PFSK-1 (cell line): Measurements from ENCODE around the gene NDUFS7.

ENCODE experiments used
- FOXP2 ChIP-seq: optimal IDR thresholded peaks from 2 replicates; pipeline ENCODE3; 2011; ENCODE audit warnings: borderline replicate concordance, control low read depth, inconsistent platforms; ENCODE audit not compliant: insufficient read depth; ENCODE audit errors: extremely low read length, extremely low read depth
- POLR2AphosphoS5 ChIP-seq: IDR thresholded peaks from 2 replicates; pipeline ENCODE4 v1.6.1; 2012; ENCODE audit warnings: low read depth, mild to moderate bottlenecking, control low read depth, low read length, moderate library complexity
- REST ChIP-seq, 2 experiments: IDR thresholded peaks; 2 replicates each; pipeline versions ENCODE4 v1.6.1 to v1.8.0; 2011 to 2012; ENCODE audit warnings: low read depth in 2 of 2, low read length in 2 of 2, control low read depth in 1 of 2, inconsistent platforms in 1 of 2, mild to moderate bottlenecking in 1 of 2, moderate library complexity in 1 of 2; ENCODE audit not compliant: insufficient read depth in 1 of 2
- SIN3A ChIP-seq: IDR thresholded peaks from 2 replicates; pipeline ENCODE4 v1.6.1; 2012; ENCODE audit warnings: mild to moderate bottlenecking, low read length, moderate library complexity, borderline replicate concordance; ENCODE audit not compliant: insufficient read depth
- TAF1 ChIP-seq: IDR thresholded peaks from 2 replicates; pipeline ENCODE4 v1.6.1; 2012; ENCODE audit warnings: low read length, control low read depth, borderline replicate concordance; ENCODE audit not compliant: insufficient read depth

The NDUFS7 gene

GRCh38 chr19:1360818-1361461 lies 22.8 kb upstream of the NDUFS7 start:
- TF ChIP-seq REST (IDR thresholded peaks at IDR 0.05; ENCODE audit: insufficient read depth in 1 of 2, low read depth in 2 of 2, low read length in 2 of 2) = no peak
- no peak for TF ChIP-seq POLR2AphosphoS5
- TF ChIP-seq FOXP2 = peak; percentile 80
- TF ChIP-seq TAF1 = no peak
- TF ChIP-seq SIN3A = peak; percentile 28; the same call in 1 of the 2 replicates

GRCh38 chr19:1361601-1362386 lies 21.9 kb upstream of the NDUFS7 start:
- TF ChIP-seq REST (IDR thresholded peaks at IDR 0.05; ENCODE audit: insufficient read depth in 1 of 2, low read depth in 2 of 2, low read length in 2 of 2) = no peak
- no peak for TF ChIP-seq TAF1
- no peak for TF ChIP-seq FOXP2
- no peak for TF ChIP-seq POLR2AphosphoS5
- no peak for TF ChIP-seq SIN3A

GRCh38 chr19:1362387-1363257 lies 21.1 kb upstream of the NDUFS7 start:
- TF ChIP-seq REST (IDR thresholded peaks at IDR 0.05; ENCODE audit: insufficient read depth in 1 of 2, low read depth in 2 of 2, low read length in 2 of 2) (no peak), POLR2AphosphoS5 (no peak), SIN3A (no peak), TAF1 (no peak), FOXP2 (no peak)

- TF ChIP-seq TAF1 (no peak), POLR2AphosphoS5 (no peak), SIN3A (no peak)
Measured at GRCh38 chr19:1363599-1363998, 20.1 kb upstream of the NDUFS7 start.

GRCh38 chr19:1364070-1364704 lies 19.5 kb upstream of the NDUFS7 start:
- no peak for TF ChIP-seq REST (IDR thresholded peaks at IDR 0.05; ENCODE audit: insufficient read depth in 1 of 2, low read depth in 2 of 2, low read length in 2 of 2)
- no peak for TF ChIP-seq POLR2AphosphoS5
- no peak for TF ChIP-seq SIN3A
- TF ChIP-seq FOXP2 = no peak
- TF ChIP-seq TAF1 = no peak
